GM20000 (cell line): ENCODE measurements around the gene GNAT1.

ENCODE experiments used
- DNase-seq: peaks from one replicate; pipeline ENCODE4 v3.0.0; 2012; ENCODE audit warnings: low spot score
- CTCF ChIP-seq: IDR thresholded peaks from 2 replicates; pipeline ENCODE4 v1.5.1; 2012; ENCODE audit warnings: mild to moderate bottlenecking, control low read depth; ENCODE audit errors: extremely low read depth, missing control alignments

The GNAT1 gene

GRCh38 chr3:50233176-50233575 is 41.8 kb downstream of the GNAT1 start:
- no peak for TF ChIP-seq CTCF
- no peak for DNase-seq

- DNase-seq: peak; percentile 99
- no peak for TF ChIP-seq CTCF
Observed at GRCh38 chr3:50235716-50236483, 44.5 kb downstream of the GNAT1 start, which contains the start of gene GNAI2. TSS of gene GNAI2 (plus strand) at chr3:50236204. CDS start at chr3:50236336, 132 bp downstream.

- no peak for TF ChIP-seq CTCF
- no peak for DNase-seq
Observed at GRCh38 chr3:50236484-50237132, 45.2 kb downstream of the GNAT1 start.

- DNase-seq: no peak
- TF ChIP-seq CTCF: no peak
Observed at GRCh38 chr3:50237133-50237651, 45.8 kb downstream of the GNAT1 start.

GRCh38 chr3:50237754-50238548 is 46.5 kb downstream of the GNAT1 start:
- DNase-seq: peak; percentile 88
- TF ChIP-seq CTCF: no peak

GRCh38 chr3:50238549-50239026 is 47.2 kb downstream of the GNAT1 start:
- DNase-seq: no peak
- TF ChIP-seq CTCF: no peak
